Heart right ventricle (tissue), 16 donors: ENCODE results near the gene NEK7. TPM values are rescaled to one million over a fixed set of nuclear protein-coding genes. Genes with fewer than 3 reads are reported as not detected.
A peak's percentile ranks its signal among the peaks of the same experiment; 100 is the strongest.

Experiments used
- ATAC-seq, 8 donors: fragments of 200-7000 bp; cut with Tn5 transposase; one replicate each; pipeline ENCODE4 v1.9.1; 2020; ENCODE audit warnings: mild to moderate bottlenecking in 8 of 8, moderate library complexity in 8 of 8, moderate number of reproducible peaks in 1 of 8
- DNase-seq, 2 donors: peaks; one replicate each; pipeline ENCODE4 v3.0.0-alpha.2; 2020
- H3K27ac ChIP-seq, 10 donors: fragments of 200-600 bp; sonication (generic) in 2 of 10; one replicate each; pipeline versions ENCODE4 v1.5.0 to v1.8.0; 2020 to 2022; ENCODE audit warnings: mild to moderate bottlenecking in 3 of 10
- H3K27me3 ChIP-seq, 7 donors: fragments of 200-600 bp; one replicate each; pipeline ENCODE4 v1.8.0; 2021 to 2022; ENCODE audit warnings: mild to moderate bottlenecking in 2 of 7
- H3K36me3 ChIP-seq, 9 donors: fragments of 200-600 bp; sonication (generic) in 1 of 9; one replicate each; pipeline versions ENCODE4 v1.5.0 to v1.8.0; 2020 to 2022; ENCODE audit warnings: mild to moderate bottlenecking in 2 of 9
- H3K4me1 ChIP-seq, 9 donors: fragments of 200-600 bp; sonication (generic) in 1 of 9; one replicate each; pipeline versions ENCODE4 v1.5.0 to v1.8.0; 2020 to 2022; ENCODE audit warnings: mild to moderate bottlenecking in 4 of 9
- H3K4me3 ChIP-seq, 10 donors: fragments of 200-600 bp; sonication (generic) in 2 of 10; one replicate each; pipeline versions ENCODE4 v1.5.0 to v1.8.0; 2020 to 2022; ENCODE audit warnings: mild to moderate bottlenecking in 7 of 10, moderate library complexity in 2 of 10
- H3K9me3 ChIP-seq, 11 donors: fragments of 200-600 bp in 10 of 11; sonication (generic) in 2 of 11; one replicate each; pipeline versions ENCODE4 v1.5.0 to v1.8.0; 2013 to 2022; ENCODE audit warnings: mild to moderate bottlenecking in 2 of 11, control low read depth in 1 of 11, moderate library complexity in 1 of 11
- WGBS, 2 donors: extraction: QIAGEN DNeasy Blood & Tissue Kit; methylation state at CpG; one replicate each; pipeline ENCODE4 v1.1.7; 2013; ENCODE audit warnings: inconsistent platforms in 1 of 2; 5-methylcytosine and 5-hydroxymethylcytosine counted together
- intact Hi-C, 10 donors: fragments of 100-400 bp; cut with DNase I; formaldehyde crosslinking; loops; one replicate each; pipeline versions ENCODE4 v1.11.1 to v1.14.2; 2022
- polyA plus RNA-seq, 2 donors: library from polyadenylated mRNA; stranded (reverse); fragments of 200-250 nt; gene quantifications; one replicate each; pipeline ENCODE4 v1.2.3, GENCODE V29; 2013
- total RNA-seq, 10 donors: library from RNA; stranded (reverse); fragmentation: NEBNext Ultra II Directional in 3 of 10; extraction: Animal tissue kit (Norgen Biotek cat#: 25700) in 3 of 10; gene quantifications; one replicate each; pipeline versions ENCODE4 v1.2.1 to v1.2.4, GENCODE V29; 2021 to 2023
- TF ChIP-seq, protein P1 (sequence below), 9 donors: fragments of 200-600 bp; sonication (generic) in 2 of 9; IDR thresholded peaks; one replicate each; pipeline versions ENCODE4 v1.5.0 to v1.8.0; 2021 to 2022; ENCODE audit warnings: antibody characterized with exemption in 9 of 9, mild to moderate bottlenecking in 5 of 9, moderate library complexity in 1 of 9
- donor health status: Arrhythmogenic right ventricular cardiomyopathy.
- donor health status: ischemic (EF 13 %, LVEDD 7.1; RV severe dilation, severe dysfunction).
- donor health status: healthy with polysubstance abuse.
- donor health status: DM: no; HTN: yes; CAD: no.
- donor health status: DM: no; HTN: no; CAD: no.
- donor health status: ischemic (EF 25% LVEDD 6.9; RV normal size, moderate dysfunction).
- donor health status: ischemic (EF 25% LVEDD 5.7; RV mildly dilated, moderate dysfunction).
- donor health status: healthy.
- donor health status: DM: yes; HTN: yes; CAD: no.
- donor health status: Ischemic cardiomyopathy.
- donor health status: ischemic (EF 35%, LVEDD 5.7; RV mildly dilated, moderate dysfunction).
- donor health status: nonischemic (EF 11% LVEDD 7.7; RV severe dilation, severe dysfunction).
- donor health status: DM: yes; HTN: yes; CAD: no.
- donor health status: PGD.
- donor health status: ischemic (EF 29% LVEDD 5.4; RV normal size, mild dysfunction).
- donor health status: nonischemic (EF 23%, LVEDD 6.1; RV moderate dilation, normal function).

NEK7 gene
- total and polyA plus RNA-seq, 12 donors = 57.3 to 279 (median 207) TPM

DNA sequence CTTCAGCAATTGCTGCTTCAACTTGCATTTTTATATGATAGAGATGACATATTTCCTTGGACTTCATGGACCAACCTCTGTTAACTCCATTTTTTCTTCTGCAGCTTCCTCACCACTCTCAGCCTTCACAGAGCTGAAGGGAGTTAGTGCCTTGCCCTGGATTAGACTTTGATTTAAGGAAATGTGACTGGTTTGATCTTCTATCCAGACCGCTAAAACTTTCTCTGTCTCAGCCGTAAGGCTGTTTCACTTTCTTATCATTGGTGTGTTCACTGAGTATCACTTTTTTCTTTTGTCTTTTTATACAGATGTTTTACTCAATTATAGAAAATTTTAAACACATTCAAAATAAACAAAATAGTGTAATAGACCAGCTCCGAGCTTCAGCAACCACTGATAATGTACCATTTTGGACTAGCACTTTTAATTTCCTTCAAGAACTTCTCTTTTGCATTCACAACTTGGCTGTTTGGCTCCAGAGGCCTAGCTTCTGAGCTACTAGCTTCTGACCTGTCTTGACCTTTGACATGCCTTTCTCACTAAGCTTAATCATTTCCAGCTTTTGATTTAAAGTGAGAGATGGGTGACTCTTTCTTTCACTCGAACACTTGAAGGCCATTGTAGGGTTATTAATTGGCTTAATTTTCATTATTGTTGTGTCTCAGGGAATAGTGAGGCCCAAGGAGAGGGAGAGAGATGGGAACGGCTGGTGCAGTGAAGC is 9.3 kb downstream of the NEK7 start:
- TF ChIP-seq, protein P1, sequence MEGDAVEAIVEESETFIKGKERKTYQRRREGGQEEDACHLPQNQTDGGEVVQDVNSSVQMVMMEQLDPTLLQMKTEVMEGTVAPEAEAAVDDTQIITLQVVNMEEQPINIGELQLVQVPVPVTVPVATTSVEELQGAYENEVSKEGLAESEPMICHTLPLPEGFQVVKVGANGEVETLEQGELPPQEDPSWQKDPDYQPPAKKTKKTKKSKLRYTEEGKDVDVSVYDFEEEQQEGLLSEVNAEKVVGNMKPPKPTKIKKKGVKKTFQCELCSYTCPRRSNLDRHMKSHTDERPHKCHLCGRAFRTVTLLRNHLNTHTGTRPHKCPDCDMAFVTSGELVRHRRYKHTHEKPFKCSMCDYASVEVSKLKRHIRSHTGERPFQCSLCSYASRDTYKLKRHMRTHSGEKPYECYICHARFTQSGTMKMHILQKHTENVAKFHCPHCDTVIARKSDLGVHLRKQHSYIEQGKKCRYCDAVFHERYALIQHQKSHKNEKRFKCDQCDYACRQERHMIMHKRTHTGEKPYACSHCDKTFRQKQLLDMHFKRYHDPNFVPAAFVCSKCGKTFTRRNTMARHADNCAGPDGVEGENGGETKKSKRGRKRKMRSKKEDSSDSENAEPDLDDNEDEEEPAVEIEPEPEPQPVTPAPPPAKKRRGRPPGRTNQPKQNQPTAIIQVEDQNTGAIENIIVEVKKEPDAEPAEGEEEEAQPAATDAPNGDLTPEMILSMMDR (IDR thresholded peaks at IDR 0.05) = no peak
- H3K27me3 ChIP-seq = no peaks in the 10 kb centered on the region
- no peaks in the 10 kb centered on the region for H3K9me3 ChIP-seq
- H3K36me3 ChIP-seq = no peaks in the 10 kb centered on the region
- DNase-seq (no peak), ATAC-seq (no peak)
- peak overlapping the region in 1 of 10 donors; percentile 1 for H3K4me3 ChIP-seq
- intact Hi-C loops = loop anchor here in 1 of 10 donors (5.0 kb wide), 1 partner anchor 101 kb away; no protein-coding TSS in a partner anchor
- peaks cover 12 to 97% (median 81%) of the 10 kb centered on the region in 9 donors for H3K4me1 ChIP-seq
- 84 to 88% methylated on average over 5 of the region's 5 CpGs for WGBS, 2 donors
- peak overlapping the region in 8 of 10 donors; percentile 8 to 73 (median 46) for H3K27ac ChIP-seq

DNA sequence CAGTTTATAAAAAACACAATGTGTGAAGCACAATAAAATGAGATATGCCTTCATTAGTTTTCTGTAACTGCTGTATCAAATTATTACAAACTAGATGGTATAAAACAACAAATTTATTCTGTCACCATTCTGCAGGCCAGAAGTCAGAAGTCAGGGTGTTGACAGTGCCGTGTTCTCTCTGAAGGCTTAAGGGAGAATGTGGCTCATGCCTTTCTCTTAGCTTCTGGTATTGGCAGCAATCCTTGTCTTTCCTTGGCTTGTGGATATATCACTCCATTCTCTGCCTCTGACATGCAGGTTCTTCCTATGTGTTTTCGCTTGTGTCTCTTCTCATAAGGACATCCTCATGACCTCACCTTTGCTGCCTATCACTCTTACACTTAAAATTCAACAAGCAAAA is 10.1 kb downstream of the NEK7 start:
- Histone ChIP-seq H3K36me3 (no peaks in the 10 kb centered on the region), H3K27me3 (no peaks in the 10 kb centered on the region), H3K4me3 (no peak overlapping the region), H3K9me3 (no peaks in the 10 kb centered on the region), H3K4me1 (peaks cover 12 to 97% (median 80%) of the 10 kb centered on the region in 9 donors), H3K27ac (peak overlapping the region; percentile 20 to 73 (median 57))
- TF ChIP-seq, protein P1 (IDR thresholded peaks at IDR 0.05) = no peak
- 58 to 59% methylated on average over 2 of the region's 2 CpGs for WGBS, 2 donors
- ATAC-seq (peak in 7 of 8 donors; percentile 39 to 66 (median 62)), DNase-seq (no peak)
- intact Hi-C loops = loop anchor here in 1 of 10 donors (5.0 kb wide), 1 partner anchor 100 kb away; no protein-coding TSS in a partner anchor

DNA sequence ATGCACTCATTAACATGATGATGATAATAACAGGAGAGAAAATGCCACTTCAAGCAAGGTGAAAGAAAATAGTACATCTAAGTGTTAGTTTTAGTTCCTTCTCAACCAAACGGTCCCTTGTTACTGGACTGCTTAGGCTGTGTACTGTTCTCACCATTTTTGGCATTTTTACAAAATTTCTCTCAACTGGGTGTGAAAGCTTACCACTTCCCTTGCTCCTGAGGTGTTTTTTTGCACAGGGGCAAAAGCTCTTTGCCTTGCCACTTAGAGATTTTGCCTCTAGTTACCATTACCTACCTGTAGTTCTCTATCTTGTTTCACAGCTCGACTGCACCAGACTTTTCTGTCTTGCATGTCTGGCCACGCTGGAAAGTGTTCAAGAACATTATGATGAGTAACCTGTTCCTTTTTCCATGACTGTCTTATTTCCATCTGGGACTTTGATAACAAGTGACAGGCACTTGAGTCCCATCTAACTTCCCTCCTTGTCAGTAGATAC is 10.7 kb downstream of the NEK7 start:
- DNase-seq (peak in 1 of 2 donors; percentile 30), ATAC-seq (peak in 7 of 8 donors; percentile 31 to 84 (median 74))
- peak overlapping the region in 9 of 10 donors; percentile 41 to 73 (median 57) for H3K27ac ChIP-seq
- no peaks in the 10 kb centered on the region for H3K36me3 ChIP-seq
- WGBS, 2 donors = 16 to 28% methylated on average over 3 of the region's 3 CpGs
- no peaks in the 10 kb centered on the region for H3K9me3 ChIP-seq
- no peak overlapping the region for H3K4me3 ChIP-seq
- H3K4me1 ChIP-seq = peaks cover 12 to 97% (median 80%) of the 10 kb centered on the region in 9 donors
- intact Hi-C loops = loop anchor here in 1 of 10 donors (5.0 kb wide), 1 partner anchor 100 kb away; no protein-coding TSS in a partner anchor
- TF ChIP-seq, protein P1 (IDR thresholded peaks at IDR 0.05) = no peak
- H3K27me3 ChIP-seq = no peaks in the 10 kb centered on the region

DNA sequence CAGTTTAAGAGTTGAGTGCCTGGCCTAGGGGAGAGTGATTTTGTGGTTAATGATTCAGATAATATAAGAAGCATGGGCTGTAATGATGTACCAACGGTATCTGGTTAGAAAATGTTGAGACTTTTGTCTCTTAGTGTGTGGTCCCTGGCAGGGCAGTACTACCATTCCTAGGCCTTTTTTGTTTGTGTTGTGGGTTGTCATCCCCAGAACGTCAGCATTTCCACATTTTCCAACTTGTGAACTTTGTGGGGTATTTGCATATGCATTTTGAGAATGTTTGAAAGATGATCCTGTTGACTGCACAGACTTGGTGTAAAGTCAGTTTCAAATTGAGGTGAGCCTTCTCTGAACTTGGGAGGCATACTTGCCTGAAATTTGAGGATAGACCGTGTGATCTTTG is 11.4 kb downstream of the NEK7 start:
- H3K36me3 ChIP-seq = no peaks in the 10 kb centered on the region
- H3K4me1 ChIP-seq = peaks cover 12 to 100% (median 83%) of the 10 kb centered on the region in 9 donors
- intact Hi-C loops = loop anchor here in 1 of 10 donors (5.0 kb wide), 1 partner anchor 99 kb away; no protein-coding TSS in a partner anchor
- no peaks in the 10 kb centered on the region for H3K27me3 ChIP-seq
- no peak for DNase-seq
- TF ChIP-seq, protein P1 (IDR thresholded peaks at IDR 0.05) = no peak
- 69 to 77% methylated on average over 3 of the region's 3 CpGs for WGBS, 2 donors
- no peak overlapping the region for H3K4me3 ChIP-seq
- H3K27ac ChIP-seq = peak overlapping the region in 9 of 10 donors; percentile 5 to 73 (median 51)
- ATAC-seq = peak in 1 of 8 donors; percentile 13
- H3K9me3 ChIP-seq = no peaks in the 10 kb centered on the region
